ENCODE data around the gene CNTD1.

The CNTD1 gene

DNA sequence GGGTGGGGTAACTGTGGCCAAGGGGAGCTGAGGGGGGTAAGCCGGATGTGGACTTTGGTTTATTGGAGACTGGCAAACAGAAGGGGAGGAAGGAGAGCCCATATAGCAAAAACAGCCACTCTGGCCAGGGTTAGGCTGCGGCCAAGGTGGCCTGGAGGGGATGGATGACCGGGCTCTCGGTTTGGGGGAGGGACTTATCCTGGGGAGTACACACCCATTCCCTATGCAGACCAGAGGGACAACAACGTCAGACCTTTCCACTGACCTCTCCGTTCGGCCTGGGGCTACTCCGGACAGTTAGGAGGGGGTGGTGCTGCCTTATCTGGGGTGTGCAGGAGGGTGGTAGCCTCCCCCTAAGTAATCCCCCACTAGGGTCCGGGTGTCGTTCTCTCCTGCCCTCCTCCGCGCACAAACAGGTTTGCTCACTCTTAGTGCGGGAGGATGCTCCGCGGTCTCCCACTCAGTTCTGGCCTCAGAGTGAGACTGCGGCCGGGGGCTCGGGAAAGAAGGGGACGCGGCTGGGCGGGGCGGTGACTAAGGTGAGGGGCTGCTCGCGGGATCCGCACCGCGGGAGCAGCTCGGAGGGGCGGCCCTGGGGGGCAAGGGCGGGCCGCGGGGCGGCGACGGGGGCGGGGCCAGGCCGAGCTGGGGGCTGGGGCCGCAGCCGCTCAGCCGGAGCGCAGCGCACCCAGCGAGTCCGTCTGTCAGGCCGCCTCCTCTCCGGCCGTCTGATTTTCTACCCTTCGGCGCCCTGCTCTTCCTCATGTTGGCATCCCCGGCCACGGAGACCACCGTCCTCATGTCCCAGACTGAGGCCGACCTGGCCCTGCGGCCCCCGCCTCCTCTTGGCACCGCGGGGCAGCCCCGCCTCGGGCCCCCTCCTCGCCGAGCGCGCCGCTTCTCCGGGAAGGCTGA lies 18.5 kb upstream of the CNTD1 start, which contains the start of gene WNK4:
Gene WNK4 (plus strand): TSS at position 675 of the 915 bp plus-strand sequence. CDS start 89 bp downstream, at position 764.
- peak; percentile 49 for DNase-seq

DNA sequence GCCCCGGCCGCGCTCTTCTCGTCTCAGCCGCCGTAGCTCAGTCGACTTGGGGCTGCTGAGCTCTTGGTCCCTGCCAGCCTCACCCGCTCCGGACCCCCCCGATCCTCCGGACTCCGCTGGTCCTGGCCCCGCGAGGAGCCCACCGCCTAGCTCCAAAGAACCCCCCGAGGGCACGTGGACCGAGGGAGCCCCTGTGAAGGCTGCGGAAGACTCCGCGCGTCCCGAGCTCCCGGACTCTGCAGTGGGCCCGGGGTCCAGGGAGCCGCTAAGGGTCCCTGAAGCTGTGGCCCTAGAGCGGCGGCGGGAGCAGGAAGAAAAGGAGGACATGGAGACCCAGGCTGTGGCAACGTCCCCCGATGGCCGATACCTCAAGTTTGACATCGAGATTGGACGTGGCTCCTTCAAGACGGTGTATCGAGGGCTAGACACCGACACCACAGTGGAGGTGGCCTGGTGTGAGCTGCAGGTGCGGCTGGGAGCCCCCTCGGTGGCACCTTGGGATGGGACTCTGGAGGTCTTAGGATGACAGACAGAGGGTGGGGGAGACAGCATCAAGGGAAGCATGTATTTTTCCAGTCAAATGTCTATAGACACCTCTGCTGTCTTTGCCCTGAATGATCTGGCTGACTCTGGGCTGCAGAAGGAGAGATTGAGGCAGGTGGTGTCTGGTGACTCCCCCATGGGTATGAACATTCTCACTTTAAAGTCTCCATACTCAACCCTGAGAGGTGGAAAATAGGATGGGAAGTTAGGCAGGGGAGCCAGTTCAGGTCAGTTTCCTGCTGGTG lies 17.6 kb upstream of the CNTD1 start:
- no peak for DNase-seq

DNA sequence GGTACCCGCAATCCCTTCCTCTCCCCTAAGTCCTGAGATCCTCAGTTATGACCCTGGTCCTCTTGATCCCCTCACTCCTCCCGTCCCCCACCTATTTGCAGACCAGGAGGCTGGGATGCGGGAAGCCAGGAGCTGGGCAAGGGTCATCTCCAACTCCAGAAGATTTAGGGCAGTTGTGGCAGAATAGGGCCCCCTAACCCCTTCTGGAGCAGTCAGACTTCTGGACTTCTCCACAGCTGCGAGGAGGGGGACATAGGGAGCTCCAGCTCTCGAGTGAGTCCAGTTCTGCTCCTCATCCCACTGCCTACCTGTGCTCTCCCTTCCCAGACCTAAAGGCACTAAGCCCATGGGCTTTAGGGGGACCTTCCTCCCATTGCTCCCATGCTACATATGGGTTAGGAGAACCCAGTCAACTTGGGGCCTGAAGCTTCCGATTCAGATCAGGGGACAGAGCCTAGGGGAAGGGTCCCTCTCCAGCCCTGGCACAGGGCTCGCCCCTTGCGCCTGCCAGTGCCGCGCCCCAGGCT lies 17.0 kb upstream of the CNTD1 start:
- no peak for DNase-seq

DNA sequence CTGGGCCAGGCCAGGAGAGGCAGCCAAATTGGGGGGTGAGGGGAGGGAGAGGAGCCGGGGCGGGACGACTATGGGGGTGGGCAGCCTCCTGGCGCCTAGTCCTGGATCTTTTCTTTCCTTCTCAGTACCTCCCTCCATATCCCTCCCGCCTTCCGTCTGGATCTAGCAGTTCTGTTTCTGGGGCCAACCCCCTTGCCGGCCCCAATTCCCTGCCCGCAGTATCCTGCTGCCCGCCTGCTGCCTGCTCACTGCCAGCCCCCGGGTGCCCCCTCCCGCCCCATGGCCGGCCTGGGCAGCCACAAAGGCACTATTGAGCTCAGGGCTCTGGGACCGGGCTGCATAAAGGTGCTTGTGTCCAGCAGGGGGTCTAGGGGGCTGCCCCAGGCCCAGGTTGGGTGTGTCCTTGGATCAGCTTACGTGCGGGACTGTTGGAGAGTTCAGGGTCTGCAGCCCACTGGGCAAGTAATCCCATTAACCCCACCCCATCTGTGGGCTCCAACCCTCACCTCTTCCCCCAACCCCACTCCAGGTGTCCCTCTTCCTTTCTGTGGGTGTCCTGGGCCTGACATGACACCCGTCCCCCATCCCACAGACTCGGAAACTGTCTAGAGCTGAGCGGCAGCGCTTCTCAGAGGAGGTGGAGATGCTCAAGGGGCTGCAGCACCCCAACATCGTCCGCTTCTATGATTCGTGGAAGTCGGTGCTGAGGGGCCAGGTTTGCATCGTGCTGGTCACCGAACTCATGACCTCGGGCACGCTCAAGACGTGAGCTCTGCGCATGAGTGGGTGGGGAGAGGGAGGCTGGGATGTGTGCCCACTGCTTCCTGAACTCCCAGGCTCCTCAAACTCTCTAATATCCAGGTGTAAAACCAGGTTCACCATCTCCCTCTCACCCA lies 16.2 kb upstream of the CNTD1 start:
- peak; percentile 31 for DNase-seq

DNA sequence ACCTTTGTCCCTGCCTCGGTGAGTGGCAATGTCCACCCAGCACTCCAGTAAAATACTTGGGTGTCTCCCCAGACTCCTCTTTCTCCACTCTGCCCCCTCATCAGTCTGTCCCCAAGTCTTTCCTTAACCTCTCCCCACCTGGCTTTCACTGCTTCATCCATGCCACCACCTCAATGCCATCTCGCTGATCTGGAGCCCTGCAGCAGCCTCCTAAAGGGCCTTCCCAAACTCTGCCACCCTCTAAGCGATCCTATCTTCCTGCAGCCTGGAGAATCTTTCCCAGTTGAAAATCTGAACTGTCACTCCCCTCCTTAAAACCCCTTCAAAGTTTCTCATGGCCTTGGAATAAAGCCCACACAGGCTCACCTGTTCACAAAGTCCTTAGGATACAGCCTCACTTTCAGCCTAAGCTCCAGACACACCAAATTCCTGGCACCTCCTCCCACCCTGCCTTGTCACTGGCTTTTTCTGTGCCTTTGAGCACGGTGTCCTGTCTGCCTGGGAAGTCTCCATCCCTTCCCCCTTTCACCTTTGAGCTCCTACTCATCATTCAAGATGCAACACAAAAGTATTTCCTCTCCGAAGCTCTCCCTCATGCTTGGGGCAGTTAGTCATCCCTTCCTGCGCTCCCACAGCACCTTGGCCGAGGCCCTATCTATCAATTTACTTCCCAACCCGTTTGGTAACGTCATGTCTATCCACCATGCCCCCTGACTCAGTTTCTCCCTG lies 15.4 kb upstream of the CNTD1 start:
- peak; percentile 86 for DNase-seq

DNA sequence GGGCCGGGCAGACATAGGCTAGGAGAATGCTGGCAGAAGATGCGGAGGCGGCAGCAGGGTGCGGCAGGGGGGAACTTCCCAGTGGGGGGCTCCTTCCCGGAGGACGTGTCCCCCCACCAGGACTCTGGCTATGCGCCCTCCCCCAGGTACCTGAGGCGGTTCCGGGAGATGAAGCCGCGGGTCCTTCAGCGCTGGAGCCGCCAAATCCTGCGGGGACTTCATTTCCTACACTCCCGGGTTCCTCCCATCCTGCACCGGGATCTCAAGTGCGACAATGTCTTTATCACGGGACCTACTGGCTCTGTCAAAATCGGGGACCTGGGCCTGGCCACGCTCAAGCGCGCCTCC lies 14.9 kb upstream of the CNTD1 start:
- DNase-seq = no peak

DNA sequence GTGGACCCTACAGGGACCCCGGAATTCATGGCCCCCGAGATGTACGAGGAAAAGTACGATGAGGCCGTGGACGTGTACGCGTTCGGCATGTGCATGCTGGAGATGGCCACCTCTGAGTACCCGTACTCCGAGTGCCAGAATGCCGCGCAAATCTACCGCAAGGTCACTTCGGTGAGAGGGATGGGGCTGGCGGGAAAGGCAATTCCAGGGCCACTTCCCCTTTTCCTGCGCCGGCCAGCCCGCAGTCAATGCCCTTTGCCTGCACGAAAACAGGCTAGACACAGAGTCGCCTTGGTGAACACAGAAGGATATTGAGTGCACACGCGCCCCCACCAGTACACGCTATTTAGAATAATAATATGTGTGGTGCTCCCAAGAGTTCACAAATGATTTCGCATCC lies 14.3 kb upstream of the CNTD1 start:
- no peak for DNase-seq

DNA sequence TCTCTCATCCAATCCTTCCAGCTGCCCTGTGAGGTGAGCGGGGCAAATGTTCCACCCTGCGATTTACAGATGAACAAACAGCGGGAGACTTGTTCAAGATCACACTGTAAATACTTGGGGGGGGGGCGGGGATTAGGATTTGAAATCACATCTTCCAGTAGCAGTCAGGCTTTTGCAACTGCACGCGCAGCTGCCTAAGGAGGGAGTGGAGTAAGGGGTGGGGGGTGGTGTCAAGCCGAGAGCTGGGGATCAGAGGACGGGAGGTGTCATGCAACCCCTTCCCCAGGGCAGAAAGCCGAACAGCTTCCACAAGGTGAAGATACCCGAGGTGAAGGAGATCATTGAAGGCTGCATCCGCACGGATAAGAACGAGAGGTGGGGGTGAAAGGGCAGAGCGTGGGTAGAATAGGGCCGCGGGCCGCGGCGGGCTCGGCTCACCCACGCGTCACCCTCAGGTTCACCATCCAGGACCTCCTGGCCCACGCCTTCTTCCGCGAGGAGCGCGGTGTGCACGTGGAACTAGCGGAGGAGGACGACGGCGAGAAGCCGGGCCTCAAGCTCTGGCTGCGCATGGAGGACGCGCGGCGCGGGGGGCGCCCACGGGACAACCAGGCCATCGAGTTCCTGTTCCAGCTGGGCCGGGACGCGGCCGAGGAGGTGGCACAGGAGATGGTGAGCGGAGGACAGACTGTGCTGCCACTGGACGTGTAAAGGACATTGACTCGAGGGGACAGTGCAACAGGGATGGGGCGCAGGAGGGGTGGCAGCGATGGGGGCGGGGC lies 13.7 kb upstream of the CNTD1 start:
- no peak for DNase-seq

DNA sequence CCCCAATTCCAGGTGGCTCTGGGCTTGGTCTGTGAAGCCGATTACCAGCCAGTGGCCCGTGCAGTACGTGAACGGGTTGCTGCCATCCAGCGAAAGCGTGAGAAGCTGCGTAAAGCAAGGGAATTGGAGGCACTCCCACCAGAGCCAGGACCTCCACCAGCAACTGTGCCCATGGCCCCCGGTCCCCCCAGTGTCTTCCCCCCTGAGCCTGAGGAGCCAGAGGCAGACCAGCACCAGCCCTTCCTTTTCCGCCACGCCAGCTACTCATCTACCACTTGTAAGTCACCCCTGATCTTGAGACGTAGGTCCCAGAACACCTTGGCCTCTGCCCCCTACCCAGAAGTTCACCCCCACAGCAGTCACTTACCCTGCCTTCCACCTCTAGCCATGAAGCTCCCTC lies 11.4 kb upstream of the CNTD1 start:
- no peak for DNase-seq

DNA sequence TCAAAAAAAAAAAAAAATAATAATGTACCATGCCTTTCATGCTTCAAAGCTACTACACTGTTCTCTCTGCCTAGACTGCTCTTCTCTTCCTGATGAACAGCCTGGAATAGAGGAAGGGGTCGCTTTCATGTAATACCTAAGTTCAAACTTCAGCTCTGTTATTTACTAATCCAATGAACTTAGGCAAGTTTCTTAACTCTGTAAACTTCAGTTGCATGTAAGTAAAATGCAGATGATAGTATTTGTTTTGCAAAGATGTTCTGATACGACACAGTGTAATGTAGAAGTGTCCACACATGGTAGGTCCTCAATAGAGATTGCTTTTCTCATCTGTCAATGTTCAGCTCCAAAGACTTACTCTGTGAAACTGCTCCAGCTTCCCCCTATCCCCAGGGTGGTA lies 6.7 kb upstream of the CNTD1 start:
- no peak for DNase-seq

DNA sequence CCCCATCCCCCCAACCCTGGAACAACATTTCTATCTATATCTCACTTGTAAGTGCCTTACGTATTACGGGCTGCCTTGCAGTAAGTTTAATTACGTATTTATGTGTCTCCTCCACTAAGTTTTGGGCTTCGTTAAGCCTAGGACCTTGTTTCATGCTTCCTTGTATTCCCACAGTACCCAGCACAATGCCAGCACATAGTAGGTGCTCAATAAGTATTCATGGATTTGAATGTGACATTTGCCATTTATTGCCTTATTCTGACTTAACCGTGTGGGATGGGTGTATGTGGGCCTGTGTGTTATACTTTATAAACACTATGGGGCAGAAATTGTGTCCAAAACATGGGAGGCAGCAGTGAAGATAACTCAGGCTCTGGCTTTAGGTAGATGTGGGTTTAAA lies 6.1 kb upstream of the CNTD1 start:
- no peak for DNase-seq

DNA sequence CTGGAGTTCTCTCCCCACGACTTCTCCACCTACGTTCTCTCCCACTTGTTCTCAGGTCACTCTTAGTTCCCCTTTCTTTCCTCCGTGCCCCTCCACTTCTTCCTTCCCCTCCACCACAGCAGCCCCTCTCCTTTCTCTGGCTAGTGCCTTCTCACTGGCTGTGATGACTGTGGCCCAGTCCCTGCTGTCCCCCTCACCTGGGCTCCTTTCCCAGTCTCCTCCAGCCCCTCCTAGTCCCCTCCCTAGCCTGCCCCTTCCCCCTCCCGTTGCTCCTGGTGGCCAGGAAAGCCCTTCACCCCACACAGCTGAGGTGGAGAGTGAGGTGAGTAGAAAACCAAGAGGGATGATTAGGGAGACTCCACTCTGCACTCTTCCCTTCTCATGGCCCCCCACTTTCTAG lies 3.6 kb upstream of the CNTD1 start:
- DNase-seq = no peak

DNA sequence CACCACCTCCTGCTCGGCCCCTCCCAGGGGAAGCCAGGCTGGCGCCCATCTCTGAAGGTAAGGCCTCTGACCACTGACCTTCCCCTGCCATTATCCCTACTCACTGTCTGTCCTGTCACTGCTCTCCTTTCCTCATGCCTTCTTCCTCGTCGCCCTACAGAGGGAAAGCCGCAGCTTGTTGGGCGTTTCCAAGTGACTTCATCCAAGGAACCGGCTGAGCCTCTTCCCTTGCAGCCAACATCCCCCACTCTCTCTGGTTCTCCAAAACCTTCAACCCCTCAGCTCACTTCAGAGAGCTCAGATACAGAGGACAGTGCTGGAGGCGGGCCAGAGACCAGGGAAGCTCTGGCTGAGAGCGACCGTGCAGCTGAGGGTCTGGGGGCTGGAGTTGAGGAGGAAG lies 3.2 kb upstream of the CNTD1 start:
- DNase-seq = no peak

DNA sequence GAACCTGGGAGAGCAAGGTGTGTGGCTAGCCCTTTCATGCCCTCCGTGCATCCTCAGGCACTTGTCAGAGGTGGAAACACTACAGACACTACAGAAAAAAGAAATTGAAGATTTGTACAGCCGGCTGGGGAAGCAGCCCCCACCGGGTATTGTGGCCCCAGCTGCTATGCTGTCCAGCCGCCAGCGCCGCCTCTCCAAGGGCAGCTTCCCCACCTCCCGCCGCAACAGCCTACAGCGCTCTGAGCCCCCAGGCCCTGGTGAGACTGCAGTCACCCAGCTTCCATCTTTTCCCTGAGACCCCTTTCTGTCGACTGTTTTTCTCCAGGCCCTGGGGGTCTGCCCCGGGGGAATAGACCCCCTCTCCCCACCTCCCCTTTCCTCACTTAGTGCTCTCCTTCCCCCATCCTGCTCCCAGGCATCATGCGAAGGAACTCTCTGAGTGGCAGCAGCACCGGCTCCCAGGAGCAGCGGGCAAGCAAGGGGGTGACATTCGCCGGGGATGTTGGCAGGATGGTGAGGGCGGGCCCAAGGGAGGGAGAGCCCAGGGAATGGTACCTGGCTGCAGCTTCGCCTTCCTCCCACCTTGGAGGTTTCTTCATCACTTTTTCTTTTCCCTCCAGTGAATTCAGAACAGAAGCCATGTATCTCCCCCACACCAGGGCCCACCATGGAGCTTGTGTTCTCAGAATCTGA lies 2.4 kb upstream of the CNTD1 start:
- DNase-seq = no peak

DNA sequence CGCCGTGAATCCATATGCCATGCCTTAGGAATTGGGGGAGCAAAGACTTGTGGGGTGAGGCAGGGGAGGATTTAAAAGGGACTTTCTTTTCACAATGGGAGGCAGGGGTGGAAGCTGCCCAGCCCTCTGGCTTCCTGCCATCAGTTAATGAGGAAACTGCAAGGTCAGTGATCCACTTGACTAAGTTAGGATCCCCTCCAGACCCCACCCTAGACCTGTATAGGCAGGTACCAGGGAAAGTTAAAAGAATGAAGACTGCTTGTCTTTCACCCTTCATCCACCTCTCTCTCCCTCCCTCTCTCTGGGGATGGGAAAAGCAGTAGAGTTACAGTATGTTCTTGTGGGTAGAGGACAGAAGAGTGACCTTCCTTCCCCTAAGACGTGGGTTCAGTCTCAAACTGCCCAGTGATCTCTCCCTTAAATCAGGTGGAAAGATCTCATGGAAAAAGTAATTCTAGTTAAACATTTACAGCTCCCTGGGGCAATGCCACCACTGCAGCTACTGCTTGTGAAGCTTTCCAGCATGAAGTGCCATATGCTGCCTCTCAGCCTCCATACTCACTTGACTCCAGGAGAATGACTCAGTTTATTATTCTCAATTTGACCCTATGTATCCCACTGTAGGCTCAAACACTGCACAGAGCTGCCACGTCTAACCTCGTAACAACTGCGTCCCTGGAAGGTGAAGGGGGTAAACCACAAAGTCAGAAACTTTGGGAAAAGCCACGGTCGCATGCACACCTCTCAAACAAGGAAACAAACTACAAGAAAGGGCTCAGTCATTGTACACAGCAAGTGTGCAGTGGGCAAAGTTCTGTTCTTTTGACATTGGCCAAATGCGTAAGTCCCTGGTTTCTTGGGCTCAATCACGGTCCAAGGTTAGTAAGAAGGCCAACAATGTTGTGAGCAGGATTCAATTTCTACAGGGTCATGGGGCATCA lies 1.3 kb upstream of the CNTD1 start:
- no peak for DNase-seq

DNA sequence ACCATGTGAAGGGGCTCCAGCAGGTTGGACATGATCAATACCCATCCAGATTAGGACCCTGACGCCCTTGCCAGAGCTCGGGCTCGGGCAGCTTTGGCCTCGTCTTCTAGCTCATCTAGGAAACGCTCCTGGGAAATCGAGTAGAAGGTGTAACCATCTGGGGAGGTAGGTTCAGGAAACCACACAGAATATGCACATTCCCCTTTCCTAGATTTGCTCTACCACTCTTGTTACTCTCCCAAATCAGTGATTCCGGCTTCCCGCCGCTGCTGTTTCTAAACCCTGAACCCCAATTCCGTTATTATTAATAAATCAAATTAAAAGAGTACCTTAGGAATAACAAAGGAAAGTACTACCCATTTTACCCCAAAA lies 664 bp upstream of the CNTD1 start:
- no peak for DNase-seq

DNA sequence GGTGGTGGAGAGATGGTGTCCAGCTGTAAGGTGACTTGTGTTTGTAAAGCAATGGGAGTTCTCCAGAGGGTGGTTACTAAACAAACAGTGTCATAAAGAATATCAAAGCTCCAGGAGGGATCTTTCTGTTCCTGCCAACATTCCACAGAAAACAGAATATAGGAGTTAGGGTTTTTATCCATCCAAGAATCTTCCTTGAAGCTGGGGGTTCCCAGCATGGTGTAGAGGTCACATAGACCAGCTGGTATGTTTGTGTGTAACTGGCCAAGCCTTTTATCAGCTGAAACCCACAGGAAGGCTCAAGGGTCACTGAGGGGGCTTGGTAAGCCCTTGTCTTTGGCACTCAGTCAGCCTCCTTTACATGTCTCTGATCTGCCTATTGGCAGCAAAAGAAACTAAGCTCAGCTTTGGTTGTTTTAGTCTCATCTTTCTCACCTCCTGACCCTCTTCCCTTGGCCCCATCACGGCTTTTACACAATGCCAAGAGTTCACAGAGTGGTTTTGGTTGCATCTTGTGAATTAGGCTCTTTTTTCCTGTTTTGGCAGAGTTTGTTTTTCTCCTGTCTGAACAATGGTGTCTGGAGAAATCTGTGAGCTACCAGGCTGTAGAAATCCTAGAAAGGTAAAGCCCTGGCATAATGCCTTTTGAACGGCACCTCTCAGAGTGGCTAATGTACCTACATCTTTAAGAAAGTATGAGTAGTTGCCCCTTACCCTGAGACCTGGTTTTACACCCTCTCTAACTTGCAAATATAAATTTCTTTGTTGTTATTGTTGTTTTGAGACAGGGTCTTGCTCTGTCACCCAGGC lies 4.6 kb downstream of the CNTD1 start:
- no peak for DNase-seq

DNA sequence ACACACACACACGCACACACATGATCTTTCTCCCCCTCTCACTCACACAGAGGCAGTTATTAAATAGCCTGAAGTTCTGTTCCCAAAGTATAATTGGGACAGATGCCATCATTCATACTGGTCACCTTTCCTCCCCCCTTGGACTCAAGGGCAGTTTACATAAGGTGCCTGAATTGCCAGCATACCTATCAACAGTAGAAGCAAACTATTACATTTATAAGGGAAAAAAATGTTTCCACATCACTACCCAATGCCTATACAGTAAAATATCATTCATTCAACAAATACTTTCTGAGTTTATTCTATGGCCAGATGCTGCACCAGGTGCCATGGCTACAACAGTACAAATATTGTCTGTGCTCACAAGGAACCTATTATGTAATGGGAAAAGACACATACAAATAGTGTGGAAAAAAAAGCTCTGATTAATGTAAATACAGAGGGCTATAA lies 6.3 kb downstream of the CNTD1 start:
- DNase-seq = no peak

DNA sequence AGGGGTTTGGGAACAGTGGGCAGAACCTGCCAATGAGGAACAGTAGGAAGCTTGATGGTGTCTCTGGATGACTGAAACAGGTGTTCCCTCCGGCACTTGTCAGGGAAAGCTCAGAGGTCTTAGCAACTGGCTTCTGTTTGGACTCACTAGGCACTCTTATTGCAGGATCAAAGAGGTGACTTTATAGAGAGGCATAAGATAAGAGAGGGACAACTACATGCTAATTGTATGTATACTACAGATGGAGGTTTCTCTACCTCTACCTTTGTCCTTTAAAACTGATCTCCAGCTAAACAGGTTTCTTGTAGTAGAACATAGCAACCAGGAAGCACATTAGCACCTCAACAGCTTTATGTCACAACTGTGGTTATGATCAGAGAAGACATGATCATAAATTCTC lies 7.6 kb downstream of the CNTD1 start:
- DNase-seq = no peak
